ENCODE data around the gene TMTC1. TPM values are rescaled to one million over a fixed set of nuclear protein-coding genes. Genes with fewer than 3 reads are reported as not detected.
A peak's percentile ranks its signal among the peaks of the same experiment; 100 is the strongest.

TMTC1 gene
- total and polyA plus RNA-seq, 11 donors, result 8.8 to 101 (median 41.4) TPM

DNA sequence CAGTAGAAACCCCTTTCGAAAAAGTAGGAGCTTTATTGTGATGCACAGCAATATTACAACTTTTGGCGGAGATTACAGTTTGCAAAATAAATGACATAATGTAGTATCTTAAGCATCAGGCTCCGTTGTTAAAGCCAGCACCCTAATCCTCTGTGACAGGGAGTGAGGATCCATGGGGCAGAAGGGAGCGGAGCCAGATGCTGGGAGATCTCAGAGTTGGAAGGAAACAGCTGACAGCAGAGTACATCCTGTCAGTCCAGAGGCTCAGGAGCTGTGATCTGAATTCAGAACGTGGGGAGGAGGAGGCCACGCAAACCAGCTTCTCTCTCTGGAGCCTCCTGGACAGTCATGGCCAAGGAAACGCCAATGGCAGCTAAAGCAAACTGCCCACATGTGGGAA, 55.7 kb downstream of the TMTC1 start:
- H3K36me3 ChIP-seq, result peaks cover 0 to 2% (median 0%) of the 10 kb centered on the region in 9 donors
- H3K4me1 ChIP-seq, result peaks cover 15 to 80% (median 46%) of the 10 kb centered on the region in 12 donors
- intact Hi-C loops (cut with DNase I), result loop anchor here in 4 of 10 donors (5.0 to 10.0 kb wide), 6 partner anchors 34 to 163 kb away; partner anchors contain the start of gene TMTC1 (in 2 of the 4)
- ATAC-seq (peak in 2 of 4 donors; percentile 3 to 10), DNase-seq (no peak)
- peak overlapping the region in 9 of 12 donors; percentile 5 to 88 (median 78) for H3K27ac ChIP-seq
- no peak overlapping the region for H3K4me3 ChIP-seq
- WGBS, 4 donors, result 53 to 67% (median 64%) methylated on average over 6 to 7 of the region's 7 CpGs
- no peaks in the 10 kb centered on the region for H3K27me3 ChIP-seq
- TF ChIP-seq POLR2A (IDR thresholded peaks at IDR 0.05), result no peak
- TF ChIP-seq, protein P1, sequence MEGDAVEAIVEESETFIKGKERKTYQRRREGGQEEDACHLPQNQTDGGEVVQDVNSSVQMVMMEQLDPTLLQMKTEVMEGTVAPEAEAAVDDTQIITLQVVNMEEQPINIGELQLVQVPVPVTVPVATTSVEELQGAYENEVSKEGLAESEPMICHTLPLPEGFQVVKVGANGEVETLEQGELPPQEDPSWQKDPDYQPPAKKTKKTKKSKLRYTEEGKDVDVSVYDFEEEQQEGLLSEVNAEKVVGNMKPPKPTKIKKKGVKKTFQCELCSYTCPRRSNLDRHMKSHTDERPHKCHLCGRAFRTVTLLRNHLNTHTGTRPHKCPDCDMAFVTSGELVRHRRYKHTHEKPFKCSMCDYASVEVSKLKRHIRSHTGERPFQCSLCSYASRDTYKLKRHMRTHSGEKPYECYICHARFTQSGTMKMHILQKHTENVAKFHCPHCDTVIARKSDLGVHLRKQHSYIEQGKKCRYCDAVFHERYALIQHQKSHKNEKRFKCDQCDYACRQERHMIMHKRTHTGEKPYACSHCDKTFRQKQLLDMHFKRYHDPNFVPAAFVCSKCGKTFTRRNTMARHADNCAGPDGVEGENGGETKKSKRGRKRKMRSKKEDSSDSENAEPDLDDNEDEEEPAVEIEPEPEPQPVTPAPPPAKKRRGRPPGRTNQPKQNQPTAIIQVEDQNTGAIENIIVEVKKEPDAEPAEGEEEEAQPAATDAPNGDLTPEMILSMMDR (IDR thresholded peaks at IDR 0.05), result no peak
- no peaks in the 10 kb centered on the region for H3K9me3 ChIP-seq

DNA sequence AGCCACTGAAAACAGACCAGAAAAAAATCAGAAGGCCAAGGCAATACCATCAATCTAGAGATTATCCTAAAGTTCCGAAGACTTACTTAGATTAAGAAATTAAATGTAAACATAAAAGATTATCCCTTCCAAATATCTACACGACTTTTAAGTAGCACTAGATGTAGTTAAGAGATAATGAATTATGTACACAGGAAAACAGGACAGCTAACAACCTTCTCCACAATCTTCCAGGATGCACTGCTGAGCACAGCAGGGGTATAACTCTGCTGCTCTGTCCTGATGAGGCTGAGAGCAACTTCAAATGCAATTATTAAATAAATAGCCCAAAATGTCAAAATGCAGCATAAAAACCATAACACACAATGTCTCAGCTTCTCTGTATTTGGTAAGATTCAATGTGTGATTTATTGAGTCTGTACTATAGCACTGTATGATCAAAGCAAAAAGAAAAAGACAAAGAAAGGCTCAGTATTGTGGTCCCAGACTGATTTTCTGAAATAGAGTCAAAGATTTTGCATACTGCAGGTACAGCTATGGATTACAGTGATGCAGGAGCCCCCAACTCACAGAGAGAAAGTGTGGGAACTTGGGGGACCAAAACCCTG, 56.9 kb downstream of the TMTC1 start:
- Histone ChIP-seq H3K27me3 (no peaks in the 10 kb centered on the region), H3K36me3 (no peaks in the 10 kb centered on the region), H3K4me1 (peaks cover 11 to 69% (median 37%) of the 10 kb centered on the region in 12 donors), H3K9me3 (no peaks in the 10 kb centered on the region), H3K4me3 (no peak overlapping the region), H3K27ac (peak overlapping the region; percentile 63 to 89 (median 78))
- intact Hi-C loops (cut with DNase I), result loop anchor here in 5 of 10 donors (2.0 to 10.0 kb wide), 8 partner anchors 14 to 162 kb away; partner anchors contain the start of gene TMTC1 (in 2 of the 5)
- WGBS, 4 donors, result 56 to 68% (median 61%) methylated on average over 2 of the region's 2 CpGs
- DNase-seq, result no peak
- TF ChIP-seq POLR2A (IDR thresholded peaks at IDR 0.05), result no peak
- TF ChIP-seq, protein P1 (IDR thresholded peaks at IDR 0.05), result no peak
- no peak for ATAC-seq

DNA sequence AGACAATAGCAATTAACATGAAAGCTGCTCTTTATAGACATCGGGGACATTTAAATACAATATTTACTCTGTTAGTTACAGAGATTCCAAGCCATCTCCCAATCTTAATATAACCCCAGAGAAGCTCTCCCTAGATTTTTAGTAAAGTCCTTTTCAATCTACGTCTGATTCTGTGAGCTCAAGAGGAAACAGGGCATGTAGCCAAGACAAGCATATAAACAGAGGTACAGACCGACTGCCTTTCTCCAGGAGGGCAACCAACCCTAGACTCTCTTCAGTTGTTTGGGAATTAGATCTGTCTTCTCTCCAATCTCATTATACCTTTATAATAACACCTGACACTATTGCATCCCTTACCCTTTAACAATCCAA, 57.4 kb downstream of the TMTC1 start:
- ATAC-seq (peak; percentile 9 to 58 (median 43)), DNase-seq (no peak)
- TF ChIP-seq, protein P1 (IDR thresholded peaks at IDR 0.05), result no peak
- Histone ChIP-seq H3K27ac (peak overlapping the region; percentile 63 to 89 (median 78)), H3K27me3 (no peaks in the 10 kb centered on the region), H3K4me3 (no peak overlapping the region), H3K4me1 (peaks cover 11 to 63% (median 31%) of the 10 kb centered on the region in 12 donors), H3K36me3 (no peaks in the 10 kb centered on the region), H3K9me3 (no peaks in the 10 kb centered on the region)
- 8 to 18% (median 11%) methylated on average over 3 of the region's 3 CpGs for WGBS, 4 donors
- intact Hi-C loops (cut with DNase I), result loop anchor here in 5 of 10 donors (2.0 to 10.0 kb wide), 8 partner anchors 14 to 162 kb away; partner anchors contain the start of gene TMTC1 (in 2 of the 5)

DNA sequence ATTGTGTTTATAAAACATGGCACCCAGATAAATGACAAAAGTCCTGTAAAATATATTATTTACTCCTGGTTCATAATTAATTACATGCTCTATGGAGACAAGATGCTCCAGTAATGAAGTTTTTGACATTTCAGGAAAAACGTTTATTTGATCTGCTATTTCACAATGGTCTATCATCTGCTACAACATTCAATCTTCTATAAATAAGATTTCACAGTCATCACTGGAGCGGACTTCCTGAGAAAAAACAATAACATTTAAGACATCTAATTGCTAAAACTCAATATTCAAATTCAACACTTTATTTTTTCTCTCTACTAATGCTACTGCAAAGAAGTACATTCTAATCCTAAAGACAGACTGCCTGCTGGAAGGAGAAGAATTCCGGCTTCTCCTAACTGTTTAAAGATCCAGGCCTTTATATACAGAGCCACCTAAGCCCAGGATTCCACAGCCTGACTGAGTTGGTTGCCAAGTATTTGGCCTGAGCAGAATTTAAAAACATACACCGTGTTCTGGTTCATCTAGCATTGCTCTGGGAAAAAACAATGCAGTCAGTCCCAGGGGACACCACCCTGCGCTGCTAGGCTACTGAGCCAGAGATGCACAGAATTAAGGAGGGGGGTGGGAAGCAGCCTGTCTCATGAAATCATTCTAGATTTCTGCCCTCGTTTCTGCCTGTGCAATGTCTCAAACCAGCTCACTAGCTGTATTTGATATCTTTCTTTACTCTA, 58.0 kb downstream of the TMTC1 start:
- peak; percentile 74 to 86 (median 82) for DNase-seq
- peak overlapping the region; percentile 63 to 89 (median 78) for H3K27ac ChIP-seq
- peaks cover 9 to 58% (median 28%) of the 10 kb centered on the region in 12 donors for H3K4me1 ChIP-seq
- intact Hi-C loops (cut with DNase I), result loop anchor here in 5 of 10 donors (2.0 to 10.0 kb wide), 8 partner anchors 15 to 161 kb away; partner anchors contain the start of gene TMTC1 (in 2 of the 5)
- H3K36me3 ChIP-seq, result no peaks in the 10 kb centered on the region
- peak in 1 of 2 donors; percentile 37 for TF ChIP-seq POLR2A (IDR thresholded peaks at IDR 0.05)
- TF ChIP-seq, protein P1 (IDR thresholded peaks at IDR 0.05), result no peak
- 10 to 18% (median 13%) methylated on average over 6 of the region's 6 CpGs for WGBS, 4 donors
- H3K27me3 ChIP-seq, result no peaks in the 10 kb centered on the region
- H3K9me3 ChIP-seq, result no peaks in the 10 kb centered on the region
- H3K4me3 ChIP-seq, result peak overlapping the region in 1 of 12 donors; percentile 4
- ATAC-seq, result peak; percentile 94 to 96 (median 96)

All from heart left ventricle (tissue), 16 donors.